ENCODE results near the gene DENND2A.
"Not testable (repeated sequence)": the region's sequence is repeated elsewhere in the genome, so short reads cannot be mapped to it uniquely, and the experiment has no call there.

DENND2A gene

DNA sequence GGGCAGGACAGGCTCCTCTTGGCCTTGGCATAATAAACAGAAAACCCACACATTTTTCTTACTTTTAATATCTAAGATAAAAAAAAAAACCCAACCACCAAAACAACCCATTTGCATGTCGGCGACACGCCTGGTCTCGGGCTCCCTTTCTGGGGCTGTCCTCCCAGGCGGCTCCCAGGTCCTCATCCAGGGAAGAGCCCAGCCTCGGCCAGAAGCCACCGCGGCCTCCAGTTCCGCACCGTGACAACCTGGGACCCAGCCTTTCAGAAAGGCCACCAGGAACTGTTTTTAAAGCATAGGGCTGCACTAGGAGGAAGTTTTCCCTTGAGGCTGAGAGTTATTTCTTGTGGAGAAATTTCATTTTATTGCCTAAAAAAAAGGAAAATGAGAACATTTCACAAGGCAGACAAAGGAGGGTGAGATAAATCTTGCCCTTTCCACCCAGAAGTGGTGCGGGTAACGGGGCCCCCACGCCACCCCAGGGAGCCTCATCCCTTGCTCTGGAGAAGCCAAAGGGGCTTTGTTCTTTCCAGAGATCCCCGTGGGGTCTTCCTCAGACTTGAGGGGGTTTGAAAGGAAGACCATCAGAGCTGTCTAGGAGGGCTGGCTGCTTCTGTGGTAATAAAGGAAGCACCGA, 122.1 kb downstream of the DENND2A start:
- TF ChIP-seq, protein P1, sequence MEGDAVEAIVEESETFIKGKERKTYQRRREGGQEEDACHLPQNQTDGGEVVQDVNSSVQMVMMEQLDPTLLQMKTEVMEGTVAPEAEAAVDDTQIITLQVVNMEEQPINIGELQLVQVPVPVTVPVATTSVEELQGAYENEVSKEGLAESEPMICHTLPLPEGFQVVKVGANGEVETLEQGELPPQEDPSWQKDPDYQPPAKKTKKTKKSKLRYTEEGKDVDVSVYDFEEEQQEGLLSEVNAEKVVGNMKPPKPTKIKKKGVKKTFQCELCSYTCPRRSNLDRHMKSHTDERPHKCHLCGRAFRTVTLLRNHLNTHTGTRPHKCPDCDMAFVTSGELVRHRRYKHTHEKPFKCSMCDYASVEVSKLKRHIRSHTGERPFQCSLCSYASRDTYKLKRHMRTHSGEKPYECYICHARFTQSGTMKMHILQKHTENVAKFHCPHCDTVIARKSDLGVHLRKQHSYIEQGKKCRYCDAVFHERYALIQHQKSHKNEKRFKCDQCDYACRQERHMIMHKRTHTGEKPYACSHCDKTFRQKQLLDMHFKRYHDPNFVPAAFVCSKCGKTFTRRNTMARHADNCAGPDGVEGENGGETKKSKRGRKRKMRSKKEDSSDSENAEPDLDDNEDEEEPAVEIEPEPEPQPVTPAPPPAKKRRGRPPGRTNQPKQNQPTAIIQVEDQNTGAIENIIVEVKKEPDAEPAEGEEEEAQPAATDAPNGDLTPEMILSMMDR (IDR thresholded peaks at IDR 0.05) = no peak
- Histone ChIP-seq H3K27ac (no peak overlapping the region), H3K27me3 (no peaks in the 10 kb centered on the region), H3K4me3 (ENCODE audit: low read depth in 1 of 2, low read length in 1 of 2) (no peak overlapping the region), H3K9me3 (no peaks in the 10 kb centered on the region), H3K36me3 (no peaks in the 10 kb centered on the region), H3K4me1 (ENCODE audit: control insufficient read depth in 1 of 2, insufficient read depth in 1 of 2, low read depth in 1 of 2, low read length in 1 of 2) (no peaks in the 10 kb centered on the region)

DNA sequence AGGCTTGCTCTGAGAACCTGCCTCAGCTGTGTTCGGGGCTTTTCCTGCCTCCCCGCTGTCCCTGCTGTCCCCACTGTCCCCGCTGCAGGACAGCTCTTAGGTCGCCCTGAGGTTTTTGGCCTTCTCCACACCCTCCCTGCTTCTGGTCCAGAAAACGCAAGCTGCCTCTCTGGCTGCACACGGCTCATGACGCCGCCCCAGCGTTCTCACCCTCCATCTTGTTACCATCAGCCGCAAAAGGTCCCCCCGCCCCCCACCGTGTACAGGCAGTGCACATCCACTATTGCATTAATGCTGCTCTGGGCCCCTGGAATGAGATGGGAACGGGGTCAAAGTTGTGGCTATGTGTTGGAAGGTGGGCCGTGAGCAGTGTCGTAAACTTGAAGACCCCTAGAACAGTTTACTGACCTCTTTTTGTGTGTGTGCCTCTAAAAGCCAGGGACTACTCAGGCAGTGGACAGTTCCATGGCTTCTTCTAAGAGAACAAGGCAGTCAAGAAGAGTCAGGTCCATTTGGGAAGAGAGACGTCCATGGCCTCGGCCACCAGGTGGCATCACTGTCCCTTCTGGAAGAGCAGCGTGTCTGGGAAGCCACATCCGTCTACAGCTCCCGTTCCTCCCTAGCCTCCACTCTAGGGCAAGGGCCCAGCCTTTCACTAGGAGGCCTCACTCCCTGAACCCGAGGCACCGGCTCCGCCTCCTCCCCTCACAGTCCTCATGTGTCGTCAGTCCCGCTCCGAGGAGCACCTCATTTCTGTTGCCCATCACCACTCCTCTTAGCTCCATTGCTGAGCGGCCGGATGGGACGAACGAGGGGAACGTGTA, 122.9 kb downstream of the DENND2A start:
- TF ChIP-seq, protein P1 (IDR thresholded peaks at IDR 0.05) = peak; percentile 34
- Histone ChIP-seq H3K4me1 (ENCODE audit: control insufficient read depth in 1 of 2, insufficient read depth in 1 of 2, low read depth in 1 of 2, low read length in 1 of 2) (no peaks in the 10 kb centered on the region), H3K4me3 (ENCODE audit: low read depth in 1 of 2, low read length in 1 of 2) (no peak overlapping the region), H3K27me3 (no peaks in the 10 kb centered on the region), H3K36me3 (no peaks in the 10 kb centered on the region), H3K9me3 (no peaks in the 10 kb centered on the region), H3K27ac (no peak overlapping the region)

GRCh38 chr7:140512317-140513000, 128.2 kb downstream of the DENND2A start:
- no peak overlapping the region for H3K27ac ChIP-seq
- TF ChIP-seq, protein P1 (IDR thresholded peaks at IDR 0.05) = no peak
- H3K4me1 ChIP-seq (ENCODE audit: control insufficient read depth in 1 of 2, insufficient read depth in 1 of 2, low read depth in 1 of 2, low read length in 1 of 2) = no peaks in the 10 kb centered on the region
- no peak overlapping the region for H3K4me3 ChIP-seq (ENCODE audit: low read depth in 1 of 2, low read length in 1 of 2)
- no peaks in the 10 kb centered on the region for H3K9me3 ChIP-seq
- H3K27me3 ChIP-seq = peaks cover under 1% of the 10 kb centered on the region
- no peaks in the 10 kb centered on the region for H3K36me3 ChIP-seq

DNA sequence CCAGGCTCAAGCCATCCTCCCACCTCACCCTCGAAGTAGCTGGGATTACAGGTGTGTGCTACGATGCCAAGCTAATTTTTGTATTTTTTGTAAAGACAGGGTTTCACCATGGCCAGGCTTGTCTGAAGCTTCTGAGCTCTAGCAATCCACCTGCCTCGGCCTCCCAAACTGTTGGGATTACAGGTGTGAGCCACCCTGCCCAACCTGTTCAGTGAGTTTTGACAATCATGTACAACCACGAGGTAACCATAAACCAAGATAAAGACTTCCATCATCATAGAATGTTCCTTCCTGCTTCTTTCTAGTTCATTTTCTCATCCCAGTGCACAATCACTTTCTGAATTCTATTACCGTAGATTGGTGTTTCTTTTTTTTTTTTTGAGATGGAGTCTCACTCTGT, 130.8 kb downstream of the DENND2A start:
- peaks cover 4% of the 10 kb centered on the region for H3K27me3 ChIP-seq
- no peaks in the 10 kb centered on the region for H3K9me3 ChIP-seq
- no peak overlapping the region for H3K4me3 ChIP-seq (ENCODE audit: low read depth in 1 of 2, low read length in 1 of 2)
- H3K4me1 ChIP-seq (ENCODE audit: control insufficient read depth in 1 of 2, insufficient read depth in 1 of 2, low read depth in 1 of 2, low read length in 1 of 2) = no peaks in the 10 kb centered on the region
- TF ChIP-seq, protein P1 (IDR thresholded peaks at IDR 0.05) = no peak
- no peak overlapping the region for H3K27ac ChIP-seq
- H3K36me3 ChIP-seq = no peaks in the 10 kb centered on the region

DNA sequence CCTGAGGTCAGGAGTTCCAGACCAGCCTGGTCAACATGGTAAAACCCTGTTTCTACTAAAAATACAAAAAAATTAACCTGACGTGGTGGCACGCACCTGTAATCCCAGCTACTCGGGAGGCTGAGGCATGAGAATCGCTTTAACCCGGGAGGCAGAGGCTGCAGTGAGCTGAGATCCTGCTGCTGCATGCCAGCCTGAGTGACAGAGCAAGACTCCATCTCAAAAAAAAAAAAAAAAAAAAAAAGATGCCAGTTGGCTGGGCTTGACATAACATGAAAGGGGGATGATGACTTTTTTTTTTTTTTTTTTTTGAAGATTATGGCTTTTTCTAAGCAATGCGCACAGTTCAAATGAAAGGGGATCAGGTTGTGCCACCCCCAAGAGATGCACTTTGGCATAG, 133.1 kb downstream of the DENND2A start:
- not testable (repeated sequence) for H3K9me3 ChIP-seq; H3K27ac ChIP-seq; H3K27me3 ChIP-seq; H3K4me1 ChIP-seq (ENCODE audit: control insufficient read depth in 1 of 2, insufficient read depth in 1 of 2, low read depth in 1 of 2, low read length in 1 of 2); H3K4me3 ChIP-seq (ENCODE audit: low read depth in 1 of 2, low read length in 1 of 2); H3K36me3 ChIP-seq
